ENCODE data around the gene R3HDM2.

The R3HDM2 gene

GRCh38 chr12:57209916-57210315 is 220.9 kb downstream of the R3HDM2 start:
- H3K4me1 ChIP-seq (ENCODE audit: control insufficient read depth, low read depth, low read length), result peaks cover 15% of the 10 kb centered on the region
- H3K4me3 ChIP-seq (ENCODE audit: low read length), result no peak overlapping the region
- peaks cover 33% of the 10 kb centered on the region for H3K36me3 ChIP-seq (ENCODE audit: control insufficient read depth, low read depth, low read length)
- H3K9me3 ChIP-seq (ENCODE audit: control insufficient read depth, low read depth, low read length), result no peaks in the 10 kb centered on the region
- peaks cover 16% of the 10 kb centered on the region for H3K27me3 ChIP-seq (ENCODE audit: control insufficient read depth, insufficient read depth, low read length)
- H3K9ac ChIP-seq (ENCODE audit: low read length), result no peak overlapping the region
- no peak overlapping the region for H3K27ac ChIP-seq (ENCODE audit: low read length)

GRCh38 chr12:57208631-57209282 is 222.1 kb downstream of the R3HDM2 start:
- no peaks in the 10 kb centered on the region for H3K9me3 ChIP-seq (ENCODE audit: control insufficient read depth, low read depth, low read length)
- peaks cover 4% of the 10 kb centered on the region for H3K4me1 ChIP-seq (ENCODE audit: control insufficient read depth, low read depth, low read length)
- no peak overlapping the region for H3K9ac ChIP-seq (ENCODE audit: low read length)
- no peak overlapping the region for H3K4me3 ChIP-seq (ENCODE audit: low read length)
- H3K27me3 ChIP-seq (ENCODE audit: control insufficient read depth, insufficient read depth, low read length), result peaks cover 4% of the 10 kb centered on the region
- peaks cover 44% of the 10 kb centered on the region for H3K36me3 ChIP-seq (ENCODE audit: control insufficient read depth, low read depth, low read length)
- no peak overlapping the region for H3K27ac ChIP-seq (ENCODE audit: low read length)

GRCh38 chr12:57207731-57208630 is 222.9 kb downstream of the R3HDM2 start:
- no peak overlapping the region for H3K9ac ChIP-seq (ENCODE audit: low read length)
- H3K9me3 ChIP-seq (ENCODE audit: control insufficient read depth, low read depth, low read length), result no peaks in the 10 kb centered on the region
- H3K27me3 ChIP-seq (ENCODE audit: control insufficient read depth, insufficient read depth, low read length), result no peaks in the 10 kb centered on the region
- no peaks in the 10 kb centered on the region for H3K4me1 ChIP-seq (ENCODE audit: control insufficient read depth, low read depth, low read length)
- H3K27ac ChIP-seq (ENCODE audit: low read length), result no peak overlapping the region
- peaks cover 49% of the 10 kb centered on the region for H3K36me3 ChIP-seq (ENCODE audit: control insufficient read depth, low read depth, low read length)
- H3K4me3 ChIP-seq (ENCODE audit: low read length), result no peak overlapping the region

- Histone ChIP-seq H3K36me3 (ENCODE audit: control insufficient read depth, low read depth, low read length) (peaks cover 58% of the 10 kb centered on the region), H3K4me1 (ENCODE audit: control insufficient read depth, low read depth, low read length) (no peaks in the 10 kb centered on the region), H3K27me3 (ENCODE audit: control insufficient read depth, insufficient read depth, low read length) (no peaks in the 10 kb centered on the region), H3K9ac (ENCODE audit: low read length) (no peak overlapping the region), H3K27ac (ENCODE audit: low read length) (no peak overlapping the region), H3K9me3 (ENCODE audit: control insufficient read depth, low read depth, low read length) (no peaks in the 10 kb centered on the region), H3K4me3 (ENCODE audit: low read length) (no peak overlapping the region)
Measured at GRCh38 chr12:57205931-57206330, 224.9 kb downstream of the R3HDM2 start.

- H3K9ac ChIP-seq (ENCODE audit: low read length), result no peak overlapping the region
- H3K27me3 ChIP-seq (ENCODE audit: control insufficient read depth, insufficient read depth, low read length), result no peaks in the 10 kb centered on the region
- H3K9me3 ChIP-seq (ENCODE audit: control insufficient read depth, low read depth, low read length), result no peaks in the 10 kb centered on the region
- no peaks in the 10 kb centered on the region for H3K4me1 ChIP-seq (ENCODE audit: control insufficient read depth, low read depth, low read length)
- no peak overlapping the region for H3K27ac ChIP-seq (ENCODE audit: low read length)
- H3K36me3 ChIP-seq (ENCODE audit: control insufficient read depth, low read depth, low read length), result peaks cover 58% of the 10 kb centered on the region
- no peak overlapping the region for H3K4me3 ChIP-seq (ENCODE audit: low read length)
Measured at GRCh38 chr12:57205186-57205585, 225.7 kb downstream of the R3HDM2 start.

- H3K27me3 ChIP-seq (ENCODE audit: control insufficient read depth, insufficient read depth, low read length), result no peaks in the 10 kb centered on the region
- H3K36me3 ChIP-seq (ENCODE audit: control insufficient read depth, low read depth, low read length), result peaks cover 63% of the 10 kb centered on the region
- no peak overlapping the region for H3K4me3 ChIP-seq (ENCODE audit: low read length)
- H3K9me3 ChIP-seq (ENCODE audit: control insufficient read depth, low read depth, low read length), result no peaks in the 10 kb centered on the region
- H3K27ac ChIP-seq (ENCODE audit: low read length), result no peak overlapping the region
- no peak overlapping the region for H3K9ac ChIP-seq (ENCODE audit: low read length)
- H3K4me1 ChIP-seq (ENCODE audit: control insufficient read depth, low read depth, low read length), result no peaks in the 10 kb centered on the region
Measured at GRCh38 chr12:57204454-57204853, 226.4 kb downstream of the R3HDM2 start.

GRCh38 chr12:57203791-57204190 is 227.1 kb downstream of the R3HDM2 start:
- H3K27me3 ChIP-seq (ENCODE audit: control insufficient read depth, insufficient read depth, low read length), result no peaks in the 10 kb centered on the region
- H3K4me1 ChIP-seq (ENCODE audit: control insufficient read depth, low read depth, low read length), result no peaks in the 10 kb centered on the region
- no peak overlapping the region for H3K9ac ChIP-seq (ENCODE audit: low read length)
- no peak overlapping the region for H3K27ac ChIP-seq (ENCODE audit: low read length)
- H3K4me3 ChIP-seq (ENCODE audit: low read length), result no peak overlapping the region
- no peaks in the 10 kb centered on the region for H3K9me3 ChIP-seq (ENCODE audit: control insufficient read depth, low read depth, low read length)
- H3K36me3 ChIP-seq (ENCODE audit: control insufficient read depth, low read depth, low read length), result peaks cover 65% of the 10 kb centered on the region
